T-helper 1 cell treated with Interleukin-12 subunit alpha and Interleukin-12 subunit beta and Interleukin-4 antibody, amounts not matched to agents 30 μg/mL and 1 μg/mL, for 36 hours (primary cell): Measurements from ENCODE around the gene RPS6KA4.
"Not testable (repeated sequence)": the region's sequence is repeated elsewhere in the genome, so short reads cannot be mapped to it uniquely, and the experiment has no call there.

Source experiments
- H3K27ac Mint-ChIP-seq: one replicate; pipeline ENCODE4 v1.8.0; 2021; ENCODE audit warnings: mild to moderate bottlenecking, mixed read lengths
- H3K27me3 Mint-ChIP-seq: one replicate; pipeline ENCODE4 v1.8.0; 2021; ENCODE audit warnings: low read depth, mixed read lengths
- H3K36me3 Mint-ChIP-seq: one replicate; pipeline ENCODE4 v1.8.0; 2021; ENCODE audit warnings: low read depth, mixed read lengths
- H3K4me1 Mint-ChIP-seq: one replicate; pipeline ENCODE4 v1.8.0; 2021; ENCODE audit warnings: low read depth, mixed read lengths
- H3K4me3 Mint-ChIP-seq: one replicate; pipeline ENCODE4 v1.8.0; 2021; ENCODE audit warnings: mild to moderate bottlenecking, moderate library complexity, mixed read lengths
- H3K9me3 Mint-ChIP-seq: one replicate; pipeline ENCODE4 v1.8.0; 2021; ENCODE audit warnings: mixed read lengths

Gene RPS6KA4

GRCh38 chr11:64321026-64321425 is 37.9 kb upstream of the RPS6KA4 start:
- peak overlapping the region; percentile 35 for H3K27ac Mint-ChIP-seq
- peaks cover 22% of the 10 kb centered on the region for H3K4me1 Mint-ChIP-seq
- no peak overlapping the region for H3K4me3 Mint-ChIP-seq

GRCh38 chr11:64321533-64321932 is 37.4 kb upstream of the RPS6KA4 start:
- peaks cover 18% of the 10 kb centered on the region for H3K4me1 Mint-ChIP-seq
- no peaks in the 10 kb centered on the region for H3K27me3 Mint-ChIP-seq
- H3K27ac Mint-ChIP-seq, result no peak overlapping the region
- H3K9me3 Mint-ChIP-seq, result no peaks in the 10 kb centered on the region
- no peak overlapping the region for H3K4me3 Mint-ChIP-seq
- H3K36me3 Mint-ChIP-seq, result peaks cover 21% of the 10 kb centered on the region

More at GRCh38 chr11:64321026-64321425, 37.9 kb upstream of the RPS6KA4 start:
- Mint-ChIP-seq H3K9me3 (no peaks in the 10 kb centered on the region), H3K27me3 (no peaks in the 10 kb centered on the region), H3K36me3 (peaks cover 23% of the 10 kb centered on the region)

GRCh38 chr11:64322925-64323260 is 36.1 kb upstream of the RPS6KA4 start:
- H3K27ac Mint-ChIP-seq, result no peak overlapping the region
- no peak overlapping the region for H3K4me3 Mint-ChIP-seq
- H3K9me3 Mint-ChIP-seq, result no peaks in the 10 kb centered on the region
- H3K4me1 Mint-ChIP-seq, result peaks cover 9% of the 10 kb centered on the region
- no peaks in the 10 kb centered on the region for H3K27me3 Mint-ChIP-seq
- H3K36me3 Mint-ChIP-seq, result peaks cover 17% of the 10 kb centered on the region

DNA sequence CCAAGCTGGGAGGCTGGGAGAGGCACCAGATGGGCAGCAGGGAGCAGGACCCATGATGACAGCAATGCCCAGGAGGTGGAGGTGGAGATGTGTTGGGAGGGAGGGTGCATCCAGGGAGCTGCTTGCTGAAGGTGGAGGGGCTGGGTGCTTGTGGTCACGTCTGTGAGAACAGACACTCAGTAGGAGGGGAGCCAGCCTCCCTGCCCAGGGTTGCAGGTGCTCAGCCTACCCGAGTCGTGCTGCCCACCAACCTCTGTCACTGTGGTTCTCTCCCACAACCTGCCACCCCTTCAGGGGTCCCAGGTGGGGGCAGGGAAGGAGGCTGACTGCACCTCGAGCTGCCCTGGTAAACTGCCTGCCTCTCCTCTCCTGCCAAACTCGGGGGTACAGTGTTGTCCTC is 35.6 kb upstream of the RPS6KA4 start:
- Mint-ChIP-seq H3K4me1 (peaks cover 9% of the 10 kb centered on the region), H3K27ac (no peak overlapping the region)

DNA sequence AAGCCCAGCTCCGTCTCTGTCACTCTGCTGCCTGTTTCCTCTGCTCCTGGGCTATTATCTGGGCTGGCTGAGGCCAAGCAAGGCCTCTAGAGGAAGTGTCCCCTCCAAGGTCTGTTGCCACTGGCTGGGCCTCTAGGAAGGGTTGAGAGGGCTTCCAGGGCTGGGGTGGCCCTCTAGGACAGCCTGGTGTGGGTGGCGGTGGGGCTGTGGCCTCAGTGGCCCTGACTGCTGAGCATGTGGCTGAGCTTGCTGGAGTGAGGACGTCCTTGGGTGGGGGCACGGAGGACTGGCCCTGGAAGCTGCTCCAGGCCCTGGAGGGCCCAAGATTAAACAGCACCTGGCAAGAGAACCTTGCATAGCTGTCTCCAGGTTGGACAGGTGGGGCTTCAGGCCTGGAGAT is 35.0 kb upstream of the RPS6KA4 start:
- not testable (repeated sequence) for H3K4me1 Mint-ChIP-seq, H3K9me3 Mint-ChIP-seq, H3K27ac Mint-ChIP-seq, H3K4me3 Mint-ChIP-seq, H3K27me3 Mint-ChIP-seq
- peaks cover 17% of the 10 kb centered on the region for H3K36me3 Mint-ChIP-seq

More for the DNA sequence above, 35.6 kb upstream of the RPS6KA4 start:
- Mint-ChIP-seq H3K4me3 (no peak overlapping the region), H3K36me3 (peaks cover 17% of the 10 kb centered on the region), H3K27me3 (no peaks in the 10 kb centered on the region), H3K9me3 (no peaks in the 10 kb centered on the region)

DNA sequence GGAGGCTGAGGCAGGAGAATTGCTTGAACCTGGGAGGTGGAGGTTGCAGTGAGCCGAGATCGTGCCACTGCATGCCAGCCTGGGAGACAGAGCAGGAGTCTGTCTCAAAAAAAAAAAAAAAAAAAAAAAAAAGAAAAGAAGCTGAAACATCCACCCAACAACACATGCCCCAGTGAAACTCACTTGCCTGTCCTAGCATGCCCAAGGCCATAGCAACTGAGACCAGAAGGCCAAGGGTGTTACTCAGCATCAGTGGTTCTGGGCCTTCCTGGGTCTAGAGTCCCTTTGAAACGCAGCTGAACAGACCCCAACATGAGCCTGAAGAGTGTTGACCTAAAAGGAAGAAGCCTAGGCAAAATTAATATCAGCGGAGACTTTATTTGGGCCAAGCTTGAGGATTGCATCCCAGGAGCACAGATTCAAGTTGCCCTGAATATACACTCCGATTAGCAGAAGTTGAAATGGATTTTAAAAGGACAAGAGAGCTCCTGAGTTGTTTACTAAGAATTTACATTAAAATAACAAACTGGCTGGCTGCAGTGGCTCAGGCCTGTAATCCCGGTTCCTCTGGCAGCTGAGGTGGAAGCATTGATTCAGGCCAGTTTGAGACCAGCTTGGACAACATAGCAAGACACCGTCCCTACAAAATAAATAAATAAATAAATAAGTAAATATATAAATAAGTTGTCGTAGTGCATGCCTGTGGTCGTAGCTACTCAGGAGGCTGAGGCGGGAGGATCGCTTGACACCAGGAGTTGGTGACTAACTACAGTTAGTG is 34.1 kb upstream of the RPS6KA4 start:
- Mint-ChIP-seq H3K36me3 (peaks cover 13% of the 10 kb centered on the region), H3K27ac (no peak overlapping the region), H3K27me3 (no peaks in the 10 kb centered on the region), H3K9me3 (no peaks in the 10 kb centered on the region), H3K4me1 (peaks cover 4% of the 10 kb centered on the region), H3K4me3 (no peak overlapping the region)

DNA sequence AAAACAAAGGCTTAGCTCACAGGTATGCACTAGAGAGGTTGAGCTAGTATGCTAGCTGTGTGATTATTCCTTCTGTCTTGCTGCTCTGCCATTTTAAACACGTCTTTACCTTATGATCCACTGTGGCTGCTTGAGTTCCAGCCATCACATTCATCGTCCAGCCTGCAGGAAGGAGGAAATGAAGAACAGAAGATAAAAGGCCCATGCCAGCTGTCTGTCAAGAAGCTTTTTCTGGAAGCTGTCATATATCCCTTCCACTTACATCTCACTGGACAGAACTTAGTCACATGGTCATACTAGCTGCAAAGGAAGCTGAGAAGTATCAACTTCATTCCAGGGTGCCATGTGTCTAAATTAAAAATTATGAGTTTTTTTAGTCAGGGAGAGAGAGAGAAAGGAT is 31.6 kb upstream of the RPS6KA4 start:
- H3K9me3 Mint-ChIP-seq, result no peaks in the 10 kb centered on the region
- H3K4me3 Mint-ChIP-seq, result no peak overlapping the region
- no peaks in the 10 kb centered on the region for H3K27me3 Mint-ChIP-seq
- peaks cover 6% of the 10 kb centered on the region for H3K4me1 Mint-ChIP-seq
- H3K36me3 Mint-ChIP-seq, result no peaks in the 10 kb centered on the region
- no peak overlapping the region for H3K27ac Mint-ChIP-seq

DNA sequence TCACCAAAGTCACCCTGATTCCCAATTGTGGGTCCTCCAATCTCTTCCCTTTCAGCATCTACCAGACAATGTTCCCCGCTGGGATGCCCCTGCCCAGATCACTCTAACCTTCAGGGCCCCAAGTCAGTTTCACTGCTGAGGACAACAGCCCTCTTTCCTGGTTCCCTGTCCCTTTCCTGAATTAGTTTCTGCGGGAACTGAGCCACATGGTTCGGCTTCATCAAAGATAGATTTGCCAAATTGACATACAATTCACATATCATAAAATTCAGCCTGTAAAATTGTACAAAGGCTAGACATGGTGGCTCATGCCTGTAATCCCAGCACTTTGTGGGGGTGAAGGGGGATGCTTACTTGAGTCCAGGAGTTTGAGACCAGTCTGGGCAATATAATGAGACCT is 31.0 kb upstream of the RPS6KA4 start:
- H3K27ac Mint-ChIP-seq, result no peak overlapping the region
- H3K4me1 Mint-ChIP-seq, result peaks cover 6% of the 10 kb centered on the region
- H3K27me3 Mint-ChIP-seq, result no peaks in the 10 kb centered on the region
- no peaks in the 10 kb centered on the region for H3K9me3 Mint-ChIP-seq
- H3K4me3 Mint-ChIP-seq, result no peak overlapping the region
- no peaks in the 10 kb centered on the region for H3K36me3 Mint-ChIP-seq

DNA sequence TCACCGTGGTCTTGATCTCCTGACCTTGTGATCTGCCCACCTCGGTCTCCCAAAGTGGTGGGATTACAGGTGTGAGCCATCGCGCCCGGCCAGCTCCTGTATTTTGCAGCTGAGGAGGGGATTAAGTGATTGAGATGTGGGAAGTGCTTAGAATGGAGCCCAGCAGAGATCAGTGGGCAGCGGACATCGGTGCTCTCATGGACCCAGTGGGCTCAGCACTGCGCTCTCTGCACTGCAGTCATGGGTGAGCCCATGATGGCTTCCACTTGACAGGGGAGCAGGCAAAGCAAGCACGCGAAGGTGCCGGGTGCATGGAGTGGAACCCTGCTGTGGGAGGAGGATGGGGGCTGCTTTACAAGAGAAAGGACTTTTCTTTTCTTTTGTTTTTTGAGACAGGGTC is 28.1 kb upstream of the RPS6KA4 start:
- Mint-ChIP-seq H3K9me3 (no peaks in the 10 kb centered on the region), H3K4me3 (no peak overlapping the region), H3K36me3 (no peaks in the 10 kb centered on the region), H3K27me3 (no peaks in the 10 kb centered on the region), H3K4me1 (peaks cover 11% of the 10 kb centered on the region), H3K27ac (no peak overlapping the region)

DNA sequence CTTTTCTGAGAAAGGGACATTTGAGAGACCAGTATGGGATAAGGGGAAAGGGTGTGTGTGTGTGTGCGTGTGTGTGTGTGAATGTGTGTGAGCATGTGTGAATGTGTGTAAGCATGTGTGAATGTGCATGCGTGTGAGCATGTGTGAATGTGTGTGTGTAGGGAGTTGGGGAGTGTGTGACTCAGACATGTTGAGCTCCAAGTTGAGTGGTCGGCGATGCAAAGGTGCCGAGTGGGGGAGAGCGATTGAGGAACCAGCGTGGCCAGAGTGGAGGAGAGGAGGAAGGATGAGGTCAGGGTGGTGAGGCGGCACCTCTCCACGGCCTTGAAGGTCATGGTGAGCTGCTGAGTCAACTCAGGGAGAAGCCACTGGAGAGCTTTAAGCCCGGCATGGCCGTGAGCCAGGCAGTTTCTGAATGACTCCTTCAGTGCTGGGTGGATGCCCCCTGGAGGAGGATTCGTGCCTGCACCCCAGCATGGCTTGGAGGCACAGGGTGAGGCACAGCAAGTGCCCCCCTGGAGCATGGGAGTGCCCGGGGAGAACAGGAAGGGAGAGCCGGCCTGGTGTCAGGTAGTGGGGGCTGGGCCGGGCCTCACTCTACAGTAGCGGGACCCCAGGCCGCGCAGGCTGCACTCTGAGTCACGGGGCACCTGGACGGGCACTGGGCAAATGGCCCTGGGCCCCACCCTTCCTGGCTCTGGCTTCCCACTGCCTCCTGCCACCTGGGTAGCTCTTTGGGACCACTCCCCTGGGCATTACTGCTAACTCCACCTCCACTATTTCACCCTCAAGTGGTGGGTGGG is 27.2 kb upstream of the RPS6KA4 start:
- no peaks in the 10 kb centered on the region for H3K27me3 Mint-ChIP-seq
- no peaks in the 10 kb centered on the region for H3K9me3 Mint-ChIP-seq
- H3K4me1 Mint-ChIP-seq, result peaks cover 11% of the 10 kb centered on the region
- peak overlapping the region; percentile 53 for H3K27ac Mint-ChIP-seq
- H3K4me3 Mint-ChIP-seq, result no peak overlapping the region
- H3K36me3 Mint-ChIP-seq, result no peaks in the 10 kb centered on the region

- Mint-ChIP-seq H3K4me3 (no peak overlapping the region), H3K9me3 (no peaks in the 10 kb centered on the region), H3K4me1 (peaks cover 15% of the 10 kb centered on the region), H3K36me3 (peaks cover 6% of the 10 kb centered on the region), H3K27me3 (no peaks in the 10 kb centered on the region), H3K27ac (no peak overlapping the region)
These were observed 25.4 kb upstream of the RPS6KA4 start for GRCh38 chr11:64333556-64333955.

- H3K27me3 Mint-ChIP-seq, result no peaks in the 10 kb centered on the region
- no peak overlapping the region for H3K4me3 Mint-ChIP-seq
- peaks cover 26% of the 10 kb centered on the region for H3K4me1 Mint-ChIP-seq
- H3K36me3 Mint-ChIP-seq, result peaks cover 12% of the 10 kb centered on the region
- no peaks in the 10 kb centered on the region for H3K9me3 Mint-ChIP-seq
- no peak overlapping the region for H3K27ac Mint-ChIP-seq
These were observed 23.9 kb upstream of the RPS6KA4 start for GRCh38 chr11:64334764-64335735.

GRCh38 chr11:64337538-64338249 is 21.3 kb upstream of the RPS6KA4 start:
- H3K36me3 Mint-ChIP-seq, result peaks cover 23% of the 10 kb centered on the region
- no peaks in the 10 kb centered on the region for H3K9me3 Mint-ChIP-seq
- H3K4me3 Mint-ChIP-seq, result no peak overlapping the region

GRCh38 chr11:64338716-64339115 is 20.2 kb upstream of the RPS6KA4 start:
- Mint-ChIP-seq H3K36me3 (peaks cover 23% of the 10 kb centered on the region), H3K27ac (peak overlapping the region; percentile 94), H3K27me3 (no peaks in the 10 kb centered on the region), H3K9me3 (no peaks in the 10 kb centered on the region), H3K4me3 (peak overlapping the region; percentile 92), H3K4me1 (peaks cover 32% of the 10 kb centered on the region)

More at GRCh38 chr11:64337538-64338249, 21.3 kb upstream of the RPS6KA4 start:
- peaks cover 30% of the 10 kb centered on the region for H3K4me1 Mint-ChIP-seq
- no peak overlapping the region for H3K27ac Mint-ChIP-seq
- no peaks in the 10 kb centered on the region for H3K27me3 Mint-ChIP-seq
